SH-SY5Y (cell line): ENCODE results near the gene HECTD1.

Experiments
- GATA2 ChIP-seq: IDR thresholded peaks from 2 replicates; pipeline ENCODE4 v1.6.1; 2011; ENCODE audit warnings: mild to moderate bottlenecking, low read depth, low read length
- GATA3 ChIP-seq: IDR thresholded peaks from 2 replicates; pipeline ENCODE4 v1.6.1; 2011; ENCODE audit warnings: low read depth, mild to moderate bottlenecking, low read length, moderate library complexity

Gene HECTD1

DNA sequence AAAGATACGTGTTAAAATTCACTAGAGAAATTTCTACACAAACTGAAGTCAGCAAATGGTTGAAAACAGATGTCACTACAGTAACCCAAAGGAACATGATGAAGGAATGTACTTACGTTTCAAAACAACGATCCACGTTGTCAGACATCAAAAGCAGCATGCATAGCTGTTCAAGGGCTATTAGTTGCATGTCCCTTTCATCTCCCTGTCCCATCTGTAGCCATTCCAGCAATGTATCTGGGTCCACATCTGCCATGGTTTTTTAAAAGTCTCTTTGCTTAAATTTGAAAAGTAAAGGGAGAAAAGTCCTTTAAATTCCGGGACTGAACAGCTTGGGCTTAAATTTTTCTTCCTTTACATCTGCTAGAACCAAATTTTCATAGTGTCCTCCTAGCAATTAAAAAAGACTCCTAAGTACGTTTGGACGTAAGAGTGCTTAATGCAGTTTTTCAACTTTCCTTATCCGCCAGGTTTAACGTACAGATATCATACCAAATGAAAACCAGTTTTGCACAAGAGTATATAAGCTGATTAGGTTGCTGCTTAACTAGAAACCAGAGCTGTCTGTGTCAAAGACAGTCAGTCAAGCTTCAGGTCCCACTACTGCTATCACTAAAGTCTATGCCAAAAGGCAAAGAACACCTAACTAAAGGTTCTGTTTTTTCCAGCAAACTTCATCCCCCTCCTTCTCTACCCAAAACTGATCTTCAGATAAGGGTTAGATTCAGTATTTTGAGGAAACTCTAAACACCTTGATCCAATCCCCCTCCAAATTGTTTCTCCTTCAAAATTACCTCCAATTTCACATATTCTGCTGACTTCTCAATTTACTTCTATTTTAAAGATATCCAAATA is 1.7 kb downstream of the HECTD1 start:
- no peak for TF ChIP-seq GATA3
- no peak for TF ChIP-seq GATA2

DNA sequence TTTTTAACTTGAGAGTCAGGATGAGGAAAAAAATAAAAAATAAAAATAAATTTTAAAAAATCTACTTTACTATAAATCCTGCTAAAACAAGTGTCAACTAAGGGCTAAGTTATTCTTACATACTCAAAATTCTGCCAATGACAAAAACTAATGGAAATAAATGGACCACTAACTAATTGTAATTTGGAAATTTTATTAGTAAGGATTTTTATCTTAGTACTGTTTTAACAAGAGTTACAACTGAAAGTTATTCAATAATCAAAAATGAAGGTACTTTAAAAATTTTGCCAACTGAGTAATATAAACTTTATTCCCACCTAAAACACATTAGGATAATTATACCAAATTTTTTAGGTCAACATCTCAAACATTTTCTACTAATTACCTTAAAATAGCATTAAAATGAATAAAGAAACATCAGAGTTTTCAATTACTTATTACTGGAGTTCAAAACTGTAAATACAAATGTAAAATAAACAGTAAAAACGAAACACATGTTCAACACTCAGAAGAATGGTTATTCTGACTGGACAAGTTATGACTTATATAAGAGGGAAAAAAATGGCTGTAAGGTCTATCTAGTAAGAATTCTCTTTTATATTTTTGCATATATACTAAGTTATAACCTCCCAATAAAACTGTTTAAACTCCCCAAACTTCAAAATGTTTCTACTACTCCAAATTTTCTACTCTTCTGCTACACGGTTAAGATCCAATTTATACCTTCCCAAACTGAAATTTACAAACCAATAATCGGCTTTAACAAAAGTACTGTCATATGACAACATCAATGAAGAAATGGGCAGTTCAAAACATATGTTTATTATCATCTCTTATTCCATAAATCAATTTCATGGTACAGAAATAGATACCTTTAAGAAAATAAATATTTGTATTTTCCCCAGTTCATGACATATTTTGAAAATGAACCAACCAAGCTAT is 2.7 kb downstream of the HECTD1 start:
- TF ChIP-seq GATA3 (no peak), GATA2 (no peak)

DNA sequence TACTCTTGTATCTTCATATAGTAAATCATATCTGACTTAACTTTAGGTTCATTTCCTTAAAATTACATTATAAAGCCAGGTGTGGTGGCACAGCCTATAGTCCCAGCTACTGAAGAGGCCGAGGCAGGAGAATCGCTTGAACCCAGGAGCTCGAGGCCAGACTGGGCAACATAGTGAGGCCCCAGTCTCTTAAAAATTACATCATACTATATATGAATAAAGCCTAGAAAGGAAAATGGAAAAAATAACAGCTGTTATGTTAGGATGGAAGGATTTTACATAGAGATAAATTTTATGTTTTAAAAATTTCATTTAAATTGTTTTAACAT is 4.2 kb downstream of the HECTD1 start:
- TF ChIP-seq GATA2 (no peak), GATA3 (no peak)

DNA sequence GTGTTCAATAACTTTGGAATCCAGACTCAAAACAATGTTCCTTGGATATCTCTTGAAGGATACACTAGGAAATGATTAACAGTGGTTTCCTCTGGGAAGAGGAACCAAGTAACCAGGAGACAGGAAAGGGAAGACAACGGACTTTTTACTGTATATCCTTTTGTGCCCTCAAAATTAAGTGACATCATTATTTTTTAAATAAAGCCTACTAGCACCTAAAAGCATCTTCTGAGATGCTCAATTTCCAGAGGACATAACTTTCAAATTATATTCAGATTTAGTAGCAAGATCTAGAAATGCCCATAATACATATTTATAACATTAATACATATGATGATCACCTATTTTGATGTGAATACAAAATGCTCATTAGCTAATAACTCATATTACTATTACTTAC is 6.5 kb downstream of the HECTD1 start:
- TF ChIP-seq GATA2 (no peak), GATA3 (no peak)

DNA sequence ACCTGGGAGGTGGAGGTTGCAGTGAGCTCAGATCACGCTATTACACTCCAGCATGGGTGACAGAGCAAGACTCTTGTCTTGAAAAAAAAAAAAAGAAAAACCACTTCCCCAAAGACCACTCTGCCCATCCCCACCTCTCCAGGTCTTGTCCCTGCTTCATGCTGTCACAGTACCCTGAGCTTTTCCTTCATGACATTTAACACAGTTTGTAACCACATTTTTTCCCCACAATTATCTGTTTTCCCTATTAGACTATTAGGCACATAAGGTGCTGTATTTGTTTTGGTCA is 6.9 kb downstream of the HECTD1 start:
- TF ChIP-seq GATA3 (no peak), GATA2 (no peak)

DNA sequence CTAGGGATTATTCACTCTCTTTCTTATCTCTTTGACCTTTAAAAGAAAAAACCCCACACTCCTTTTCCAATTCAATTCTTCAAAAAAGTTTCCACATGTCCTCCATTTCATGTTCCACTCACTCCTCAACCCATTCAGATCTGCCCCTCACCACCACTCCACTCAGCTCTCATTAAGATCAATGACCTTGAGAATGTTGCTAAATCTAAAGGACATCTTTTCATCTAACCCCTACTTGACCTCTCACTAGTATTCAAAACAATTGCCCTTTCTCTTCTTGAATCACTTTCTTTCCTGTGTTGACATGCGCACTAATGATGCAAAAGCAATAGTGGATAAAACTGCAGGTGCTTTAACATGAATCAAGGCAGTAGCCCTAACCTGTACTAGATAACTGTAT is 9.9 kb downstream of the HECTD1 start:
- no peak for TF ChIP-seq GATA3

DNA sequence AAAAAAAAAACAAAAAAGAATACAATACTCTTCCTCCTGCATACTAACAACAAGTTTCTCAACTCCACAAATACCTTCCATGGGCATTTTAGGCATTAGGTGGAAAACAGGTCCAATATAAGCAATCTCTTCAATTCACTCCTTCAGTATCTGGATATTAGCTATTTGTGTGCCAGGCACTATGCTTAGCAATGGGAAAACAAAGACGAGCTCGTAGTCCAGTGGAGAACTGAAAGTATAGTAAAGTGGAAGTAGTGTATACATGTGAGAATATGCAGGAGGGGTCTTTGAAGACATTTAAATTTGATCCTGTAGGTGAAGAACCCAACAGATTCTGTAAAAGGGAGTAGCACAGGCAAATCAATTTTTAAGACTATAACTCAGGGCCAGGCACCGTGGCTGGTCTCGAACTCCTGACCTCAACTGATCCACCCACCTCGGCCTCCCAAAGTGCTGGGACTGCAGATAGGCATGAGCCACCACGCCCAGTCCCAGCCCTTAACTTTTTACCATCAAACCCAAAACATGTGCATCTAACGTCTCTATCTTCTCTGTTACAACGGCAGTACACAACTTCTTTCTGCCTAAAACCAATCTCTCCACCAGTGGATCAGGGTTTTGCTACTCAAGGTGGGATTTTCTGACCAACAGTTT is 10.6 kb downstream of the HECTD1 start:
- no peak for TF ChIP-seq GATA3
- TF ChIP-seq GATA2 = no peak

DNA sequence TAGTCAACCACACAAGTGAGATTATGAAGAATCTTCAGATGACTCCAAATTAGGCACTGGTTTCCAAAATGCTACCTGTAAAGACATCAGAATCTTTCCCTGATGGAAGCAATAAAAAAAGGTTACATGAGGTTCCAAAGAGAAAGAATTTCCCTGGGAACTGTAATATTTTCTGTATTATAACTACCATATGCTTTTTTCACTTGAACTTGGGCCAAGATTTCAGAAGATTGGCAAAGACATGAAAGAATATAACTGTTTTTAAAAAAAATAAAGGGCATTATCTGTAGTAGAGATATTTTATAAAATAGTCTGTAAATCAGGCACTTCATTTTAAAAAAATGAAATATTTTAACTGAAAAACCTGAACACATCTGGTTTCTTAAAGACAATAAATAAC is 12.9 kb downstream of the HECTD1 start:
- TF ChIP-seq GATA2 = no peak
- TF ChIP-seq GATA3 = no peak

DNA sequence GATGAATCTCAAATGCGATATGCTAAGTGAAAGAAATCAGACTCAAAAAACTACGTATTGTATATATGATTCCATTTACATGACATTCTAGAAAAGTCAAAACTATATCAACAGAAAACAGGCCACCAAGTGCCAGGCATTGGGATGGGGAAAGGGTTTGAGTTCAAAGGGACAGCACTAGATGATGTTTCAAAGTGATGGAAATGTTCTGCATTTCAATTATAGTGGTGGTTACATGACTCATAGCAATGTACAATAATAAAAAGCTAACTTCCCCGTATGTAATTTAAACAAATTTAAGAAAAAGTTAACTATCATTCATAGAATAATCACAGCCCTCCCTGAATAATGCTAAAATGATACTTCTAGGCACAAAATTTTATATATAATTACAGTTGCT is 13.5 kb downstream of the HECTD1 start:
- TF ChIP-seq GATA3 (no peak), GATA2 (no peak)

DNA sequence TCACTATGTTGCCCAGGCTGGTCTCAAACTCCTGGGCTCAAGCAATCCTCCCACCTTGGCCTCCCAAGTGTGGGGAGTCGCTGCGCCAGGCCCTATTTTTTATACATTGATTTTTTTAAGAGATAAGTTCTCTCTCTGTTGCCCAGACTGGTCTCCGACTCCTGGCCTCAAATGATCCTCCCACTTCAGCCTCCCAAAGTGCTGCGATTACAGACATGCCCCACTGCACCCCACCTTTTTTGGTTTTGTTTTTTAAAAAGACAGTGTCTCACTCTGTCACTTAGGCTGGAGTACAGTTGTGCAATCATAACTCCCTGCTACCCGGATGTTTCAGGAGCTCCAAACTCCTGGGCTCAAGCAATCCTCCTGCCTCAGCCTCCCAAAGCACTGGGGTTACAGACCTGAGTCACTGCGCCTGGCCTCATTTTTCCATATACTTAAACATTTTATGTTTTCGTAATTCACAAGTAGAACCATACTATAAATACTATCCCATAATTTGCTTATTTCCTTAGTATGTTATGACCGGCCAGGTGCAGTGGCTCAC is 16.8 kb downstream of the HECTD1 start:
- TF ChIP-seq GATA3 = no peak
- no peak for TF ChIP-seq GATA2

DNA sequence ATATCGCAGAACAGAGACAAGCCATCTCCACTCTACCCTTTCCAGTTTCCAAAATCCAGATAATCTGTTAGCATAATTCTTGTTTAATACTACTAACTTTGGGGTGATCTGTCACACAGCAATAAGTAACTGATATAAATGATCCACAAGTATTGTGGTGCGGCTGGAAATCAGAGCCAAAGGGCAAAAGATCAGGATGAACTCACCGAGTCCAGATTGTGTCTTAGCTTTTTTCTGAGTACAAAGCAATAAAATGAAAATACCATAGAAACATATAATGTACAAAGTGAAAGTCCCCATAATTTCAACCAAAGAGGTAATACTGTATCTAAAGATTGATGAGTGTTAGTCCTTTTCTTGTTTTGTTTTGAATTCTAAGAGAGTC is 17.4 kb downstream of the HECTD1 start:
- TF ChIP-seq GATA3 = no peak
- no peak for TF ChIP-seq GATA2

DNA sequence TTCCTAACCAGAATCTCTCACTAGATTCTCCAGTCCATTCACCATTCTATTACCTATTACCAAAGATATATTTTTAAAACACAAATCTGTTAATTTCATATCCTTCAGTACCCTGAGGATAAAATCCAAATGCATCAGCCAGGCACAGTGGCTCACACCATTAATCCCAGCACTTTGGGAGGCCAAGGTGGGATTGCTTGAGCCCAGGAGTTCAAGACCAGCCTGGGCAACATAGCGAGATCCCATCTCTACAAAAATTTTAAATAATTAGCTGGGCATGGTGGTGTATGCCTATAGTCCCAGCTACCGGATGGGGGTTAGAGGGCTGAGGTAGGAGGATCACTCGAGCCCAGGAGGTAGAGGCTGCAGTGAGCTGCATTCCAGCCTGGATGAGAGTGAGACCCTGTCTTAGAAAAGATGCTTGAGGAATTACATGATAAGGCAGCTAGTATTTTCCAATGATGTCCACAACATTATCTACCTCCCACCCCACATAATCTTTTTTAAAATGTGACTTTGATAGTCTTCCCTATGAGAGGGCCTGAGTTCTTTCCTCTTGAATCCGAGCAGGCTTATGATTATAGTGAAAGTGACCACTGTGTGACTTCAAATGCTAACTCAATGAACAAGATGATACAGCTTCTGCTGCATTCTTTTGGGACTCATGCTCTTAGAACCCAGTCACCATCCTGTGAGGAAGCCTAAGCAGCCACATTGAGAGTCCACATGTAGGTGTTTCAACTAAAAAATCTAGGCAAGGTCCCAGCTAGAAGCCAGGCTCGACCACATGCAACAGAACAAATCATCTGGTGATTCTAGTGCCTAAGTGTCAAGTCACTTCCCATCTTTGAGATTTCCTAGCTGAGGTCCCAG is 18.0 kb downstream of the HECTD1 start:
- TF ChIP-seq GATA2 (no peak), GATA3 (no peak)

DNA sequence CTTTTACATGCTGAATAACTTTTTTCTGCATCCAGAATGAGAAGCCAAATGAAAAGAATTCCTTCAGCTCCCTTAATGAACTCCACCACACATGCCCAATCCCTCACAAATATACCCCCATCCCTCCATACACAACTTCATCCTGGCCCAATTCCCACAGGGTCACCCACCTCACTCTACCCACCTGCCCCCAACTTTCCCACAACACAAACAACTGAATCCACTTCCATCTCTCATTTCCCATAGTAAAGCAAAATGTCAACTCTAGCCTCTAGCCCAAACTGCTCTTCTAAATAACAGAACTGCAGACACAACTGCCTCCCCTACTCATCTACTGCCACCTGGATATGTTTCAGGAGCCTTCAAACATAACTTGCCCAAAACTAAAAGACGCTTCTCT is 18.8 kb downstream of the HECTD1 start:
- TF ChIP-seq GATA3 = no peak

DNA sequence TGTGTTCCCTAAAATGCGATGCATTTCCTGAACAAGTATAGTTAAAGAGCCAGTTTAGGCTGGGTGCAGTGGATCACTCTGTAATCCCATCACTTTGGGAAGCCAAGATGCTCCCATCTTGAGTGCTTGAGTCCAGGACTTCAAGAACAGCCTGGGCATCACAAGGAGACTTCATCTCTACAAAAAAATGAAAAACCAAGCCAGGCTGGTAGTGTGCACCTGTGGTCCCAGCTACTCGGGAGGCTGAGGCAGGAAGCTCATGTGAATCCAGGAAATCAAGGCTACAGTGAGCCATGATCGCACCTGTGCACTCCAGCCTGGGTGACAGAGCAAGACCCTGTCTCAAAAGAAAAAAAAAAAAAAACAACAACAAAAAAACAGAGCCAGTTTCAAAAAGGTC is 26.3 kb downstream of the HECTD1 start:
- TF ChIP-seq GATA2 = no peak
- no peak for TF ChIP-seq GATA3
